PC-3 (cell line): ENCODE data around the gene TBX18. TPM values are rescaled to one million over a fixed set of nuclear protein-coding genes. Genes with fewer than 3 reads are reported as not detected.

Experiments
- ATAC-seq: fragments of 200-7000 bp; cut with Tn5 transposase; 2 replicates; pipeline ENCODE4 v1.9.1; 2020; ENCODE audit warnings: mild to moderate bottlenecking, moderate library complexity
- BruUV-seq: library from RNA; stranded (reverse); fragments of 400-500 nt; replicated peaks from 2 replicates; lab custom pipeline; 2021; lab: Mats Ljungman, UMichigan
- CTCF ChIA-PET: fragments of 300-600 bp; sonication (Branson Sonifier 250); formaldehyde crosslinking; loops from one replicate; lab custom pipeline; 2022; ENCODE audit warnings: antibody characterized with exemption; lab: Charles Lee
- POLR2A ChIA-PET: fragments of 300-600 bp; sonication (Branson Sonifier 250); formaldehyde crosslinking; loops from one replicate; lab custom pipeline; 2022; ENCODE audit warnings: antibody characterized with exemption; ENCODE audit not compliant: unreplicated experiment; lab: Charles Lee
- DNase-seq: peaks from one replicate; pipeline ENCODE4 v3.0.0-alpha.2; 2015
- H2AFZ ChIP-seq: fragments of 300-600 bp; sonication (generic); 2 replicates; pipeline ENCODE4 v1.6.0; 2016; ENCODE audit warnings: antibody characterized with exemption, low read length
- H3F3A ChIP-seq: fragments of 300-600 bp; sonication (generic); one replicate; pipeline ENCODE4 v1.6.0; 2017; ENCODE audit warnings: antibody characterized with exemption, low read length, control low read depth, mild to moderate bottlenecking; ENCODE audit not compliant: unreplicated experiment
- H3K27ac ChIP-seq: fragments of 300-600 bp; sonication (generic); 2 replicates; pipeline ENCODE4 v1.5.1; 2016; ENCODE audit warnings: mild to moderate bottlenecking, low read length
- H3K27me3 ChIP-seq: fragments of 300-600 bp; sonication (generic); 2 replicates; pipeline ENCODE4 v1.6.1; 2016; ENCODE audit warnings: low read length, mixed read lengths
- H3K36me3 ChIP-seq: fragments of 300-600 bp; sonication (generic); 2 replicates; pipeline ENCODE4 v1.6.1; 2016; ENCODE audit warnings: low read depth, mixed run types, low read length, mixed read lengths
- H3K4me1 ChIP-seq: fragments of 300-600 bp; sonication (generic); 2 replicates; pipeline ENCODE4 v1.5.1; 2016; ENCODE audit warnings: low read length; ENCODE audit not compliant: insufficient read depth
- H3K4me2 ChIP-seq: fragments of 300-600 bp; sonication (generic); 2 replicates; pipeline ENCODE4 v1.6.0; 2016; ENCODE audit warnings: low read length
- H3K4me3 ChIP-seq: fragments of 300-600 bp; sonication (generic); 2 replicates; pipeline ENCODE4 v1.5.1; 2016; ENCODE audit warnings: mild to moderate bottlenecking, low read length, mixed read lengths
- H3K79me2 ChIP-seq: fragments of 300-600 bp; sonication (generic); 2 replicates; pipeline ENCODE4 v1.6.1; 2017; ENCODE audit warnings: low read length, mixed read lengths
- H3K9ac ChIP-seq: fragments of 300-600 bp; sonication (generic); 2 replicates; pipeline ENCODE4 v1.6.0; 2016; ENCODE audit warnings: mild to moderate bottlenecking, low read length
- H3K9me2 ChIP-seq: fragments of 300-600 bp; sonication (generic); replicated peaks from 2 replicates; pipeline ENCODE4 v1.6.1; 2016; ENCODE audit warnings: mixed run types, low read length, mixed read lengths
- H3K9me3 ChIP-seq: fragments of 300-600 bp; sonication (generic); 2 replicates; pipeline ENCODE4 v1.6.1; 2016; ENCODE audit warnings: low read length, mixed read lengths
- H4K20me1 ChIP-seq: fragments of 300-600 bp; sonication (generic); 2 replicates; pipeline ENCODE4 v1.6.1; 2016; ENCODE audit warnings: low read length, mixed read lengths
- EZH2 ChIP-seq: fragments of 300-600 bp; sonication (generic); IDR thresholded peaks from one replicate; pipeline ENCODE4 v1.6.1; 2017; ENCODE audit warnings: antibody characterized with exemption, mild to moderate bottlenecking, low read length; ENCODE audit not compliant: unreplicated experiment
- EZH2phosphoT487 ChIP-seq: fragments of 300-600 bp; sonication (generic); IDR thresholded peaks from 2 replicates; pipeline ENCODE4 v1.6.1; 2018; ENCODE audit warnings: mild to moderate bottlenecking, antibody characterized with exemption, low read length, borderline replicate concordance
- intact Hi-C: fragments of 100-400 bp; cut with micrococcal nuclease; formaldehyde crosslinking; loops from 2 replicates; pipeline ENCODE4 v1.9.0; 2023
- total RNA-seq: library from RNA; depleted of rRNA; stranded (reverse); fragments of >200 nt; gene quantifications from 2 replicates; pipeline ENCODE4 v1.2.3, GENCODE V29; 2014
- TF ChIP-seq, protein P1 (sequence below): fragments of 300-600 bp; sonication (generic); conservative IDR thresholded peaks from 2 replicates; pipeline ENCODE4 v1.5.1; 2017; ENCODE audit warnings: antibody characterized with exemption, low read depth, mild to moderate bottlenecking, low read length

Gene TBX18
- total RNA-seq, 1 experiment from 2014 or later, result not detected

GRCh38 chr6:84766799-84767525 is 2.6 kb upstream of the TBX18 start:
- no peaks in the 10 kb centered on the region for H3K79me2 ChIP-seq
- no peak overlapping the region for H3K9ac ChIP-seq
- H3K9me2 ChIP-seq, result no peaks in the 10 kb centered on the region
- H3K9me3 ChIP-seq, result no peaks in the 10 kb centered on the region
- H3K4me1 ChIP-seq, result no peaks in the 10 kb centered on the region
- ATAC-seq (no peak), DNase-seq (no peak)
- no peak overlapping the region for H3K4me3 ChIP-seq
- no peaks in the 10 kb centered on the region for H3F3A ChIP-seq
- H2AFZ ChIP-seq, result no peak overlapping the region
- CTCF ChIA-PET, result no interaction called here
- POLR2A ChIA-PET, result no interaction called here
- H3K27me3 ChIP-seq, result peaks cover 84% of the 10 kb centered on the region
- H3K36me3 ChIP-seq, result no peaks in the 10 kb centered on the region
- H3K27ac ChIP-seq, result no peak overlapping the region
- BruUV-seq, result no TSS peak
- intact Hi-C loops, result no loop called here
- H3K4me2 ChIP-seq, result no peak overlapping the region
- TF ChIP-seq EZH2phosphoT487 (no peak), EZH2 (no peak)
- TF ChIP-seq, protein P1, sequence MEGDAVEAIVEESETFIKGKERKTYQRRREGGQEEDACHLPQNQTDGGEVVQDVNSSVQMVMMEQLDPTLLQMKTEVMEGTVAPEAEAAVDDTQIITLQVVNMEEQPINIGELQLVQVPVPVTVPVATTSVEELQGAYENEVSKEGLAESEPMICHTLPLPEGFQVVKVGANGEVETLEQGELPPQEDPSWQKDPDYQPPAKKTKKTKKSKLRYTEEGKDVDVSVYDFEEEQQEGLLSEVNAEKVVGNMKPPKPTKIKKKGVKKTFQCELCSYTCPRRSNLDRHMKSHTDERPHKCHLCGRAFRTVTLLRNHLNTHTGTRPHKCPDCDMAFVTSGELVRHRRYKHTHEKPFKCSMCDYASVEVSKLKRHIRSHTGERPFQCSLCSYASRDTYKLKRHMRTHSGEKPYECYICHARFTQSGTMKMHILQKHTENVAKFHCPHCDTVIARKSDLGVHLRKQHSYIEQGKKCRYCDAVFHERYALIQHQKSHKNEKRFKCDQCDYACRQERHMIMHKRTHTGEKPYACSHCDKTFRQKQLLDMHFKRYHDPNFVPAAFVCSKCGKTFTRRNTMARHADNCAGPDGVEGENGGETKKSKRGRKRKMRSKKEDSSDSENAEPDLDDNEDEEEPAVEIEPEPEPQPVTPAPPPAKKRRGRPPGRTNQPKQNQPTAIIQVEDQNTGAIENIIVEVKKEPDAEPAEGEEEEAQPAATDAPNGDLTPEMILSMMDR, result no peak
- H4K20me1 ChIP-seq, result no peaks in the 10 kb centered on the region

GRCh38 chr6:84766118-84766798 is 1.9 kb upstream of the TBX18 start:
- Histone ChIP-seq H3K9me2 (no peaks in the 10 kb centered on the region), H3K27me3 (peaks cover 82% of the 10 kb centered on the region), H3K36me3 (no peaks in the 10 kb centered on the region), H2AFZ (no peak overlapping the region), H3K4me2 (no peak overlapping the region), H3F3A (no peaks in the 10 kb centered on the region), H3K9ac (no peak overlapping the region), H3K9me3 (no peaks in the 10 kb centered on the region), H3K27ac (no peak overlapping the region), H3K4me1 (no peaks in the 10 kb centered on the region), H4K20me1 (no peaks in the 10 kb centered on the region), H3K4me3 (no peak overlapping the region), H3K79me2 (no peaks in the 10 kb centered on the region)
- BruUV-seq, result no TSS peak
- intact Hi-C loops, result no loop called here
- TF ChIP-seq EZH2 (no peak), EZH2phosphoT487 (no peak)
- TF ChIP-seq, protein P1, result no peak
- ChIA-PET POLR2A (no interaction called here), CTCF (no interaction called here)
- DNase-seq (no peak), ATAC-seq (no peak)

GRCh38 chr6:84763886-84764331 is 489 bp downstream of the TBX18 start:
- Histone ChIP-seq H3K9ac (no peak overlapping the region), H3K9me3 (no peaks in the 10 kb centered on the region), H3K27ac (no peak overlapping the region), H3K4me1 (no peaks in the 10 kb centered on the region), H3K27me3 (peaks cover 78% of the 10 kb centered on the region), H3F3A (no peaks in the 10 kb centered on the region), H3K79me2 (no peaks in the 10 kb centered on the region), H3K9me2 (no peaks in the 10 kb centered on the region), H3K4me3 (no peak overlapping the region), H4K20me1 (no peaks in the 10 kb centered on the region), H3K4me2 (no peak overlapping the region), H3K36me3 (no peaks in the 10 kb centered on the region), H2AFZ (no peak overlapping the region)
- ChIA-PET POLR2A (no interaction called here), CTCF (no interaction called here)
- BruUV-seq, result no TSS peak
- intact Hi-C loops, result no loop called here
- TF ChIP-seq EZH2, result no peak
- TF ChIP-seq, protein P1, result no peak
- TF ChIP-seq EZH2phosphoT487, result no peak
- ATAC-seq, result no peak
- DNase-seq, result no peak
